ENCODE data around the gene HYAL2. TPM values are rescaled to one million over a fixed set of nuclear protein-coding genes. Genes with fewer than 3 reads are reported as not detected.

HYAL2 gene
- total RNA-seq: 1 to 10 TPM; 4.8 to 5.7 TPM

- CTCF ChIA-PET: interaction anchor here (0.6 to 3.3 kb wide), 5 partner anchors 9 to 571 kb away, joined by 3 to 15 read pairs (median 9); partner anchors contain the start of genes CYB561D2 and NPRL2
- no peaks in the 10 kb centered on the region for H3K9me3 Mint-ChIP-seq
- H3K4me1 Mint-ChIP-seq (ENCODE audit: low read depth): peaks cover 32% of the 10 kb centered on the region
- H3K27me3 Mint-ChIP-seq: no peaks in the 10 kb centered on the region
- H3K36me3 Mint-ChIP-seq: peaks cover 2% of the 10 kb centered on the region
- intact Hi-C loops (cut with micrococcal nuclease): no loop called here
- H3K27ac Mint-ChIP-seq: peak within 1 kb of the TSS; percentile 86
- DNase-seq: no peak
- peak within 1 kb of the TSS; percentile 77 for H3K4me3 Mint-ChIP-seq
- POLR2A ChIA-PET: interaction anchor here (1.0 kb wide), 1 partner anchor 14 kb away, joined by 3 read pairs; no protein-coding TSS in a partner anchor
Measured at GRCh38 chr3:50322386-50323091, at the start of gene HYAL2. Gene HYAL2, minus strand, starts transcription at chr3:50322745. Its CDS starts 2,256 bp downstream, at chr3:50320489.

GRCh38 chr3:50371133-50371685 lies 48.7 kb upstream of the HYAL2 start:
- Mint-ChIP-seq H3K4me1 (ENCODE audit: low read depth) (peaks cover 9% of the 10 kb centered on the region), H3K9me3 (no peaks in the 10 kb centered on the region), H3K27ac (no peak overlapping the region), H3K4me3 (no peak overlapping the region), H3K27me3 (no peaks in the 10 kb centered on the region), H3K36me3 (no peaks in the 10 kb centered on the region)
- DNase-seq: no peak
- intact Hi-C loops (cut with micrococcal nuclease): no loop called here
- ChIA-PET CTCF (interaction anchor here (1.1 to 1.5 kb wide), 2 partner anchors 133 to 171 kb away, joined by 4 to 6 read pairs; partner anchors contain the start of gene CACNA2D2), POLR2A (no interaction called here)

GRCh38 chr3:50370594-50370993 lies 48.0 kb upstream of the HYAL2 start:
- no peak for DNase-seq
- no peak overlapping the region for H3K27ac Mint-ChIP-seq
- no peaks in the 10 kb centered on the region for H3K9me3 Mint-ChIP-seq
- POLR2A ChIA-PET: no interaction called here
- intact Hi-C loops (cut with micrococcal nuclease): no loop called here
- H3K27me3 Mint-ChIP-seq: no peaks in the 10 kb centered on the region
- no peaks in the 10 kb centered on the region for H3K36me3 Mint-ChIP-seq
- H3K4me3 Mint-ChIP-seq: no peak overlapping the region
- CTCF ChIA-PET: interaction anchor here (1.1 to 1.5 kb wide), 2 partner anchors 133 to 172 kb away, joined by 4 to 6 read pairs; partner anchors contain the start of gene CACNA2D2
- peaks cover 15% of the 10 kb centered on the region for H3K4me1 Mint-ChIP-seq (ENCODE audit: low read depth)

- Mint-ChIP-seq H3K4me3 (no peak overlapping the region), H3K36me3 (no peaks in the 10 kb centered on the region), H3K9me3 (no peaks in the 10 kb centered on the region), H3K27ac (no peak overlapping the region), H3K4me1 (ENCODE audit: low read depth) (peaks cover 23% of the 10 kb centered on the region), H3K27me3 (no peaks in the 10 kb centered on the region)
- ChIA-PET POLR2A (no interaction called here), CTCF (interaction anchor here (1.4 kb wide), 1 partner anchor 173 kb away, joined by 5 read pairs; no protein-coding TSS in a partner anchor)
- DNase-seq: no peak
- intact Hi-C loops (cut with micrococcal nuclease): loop anchor here (5.0 kb wide), 1 partner anchor 178 kb away; no protein-coding TSS in a partner anchor
Measured at GRCh38 chr3:50369012-50369670, 46.6 kb upstream of the HYAL2 start.

- no peaks in the 10 kb centered on the region for H3K27me3 Mint-ChIP-seq
- POLR2A ChIA-PET: interaction anchor here (0.8 to 1.7 kb wide), 3 partner anchors 15 to 29 kb away, joined by 3 to 5 read pairs (median 4); partner anchors contain the start of genes CYB561D2 and NPRL2
- intact Hi-C loops (cut with micrococcal nuclease): loop anchor here (1.0 to 5.0 kb wide), 2 partner anchors 16 to 181 kb away; partner anchors contain the start of genes CYB561D2 and NPRL2
Measured at GRCh38 chr3:50365842-50366220, 43.3 kb upstream of the HYAL2 start.

GRCh38 chr3:50365080-50365841 lies 42.7 kb upstream of the HYAL2 start:
- ChIA-PET POLR2A (interaction anchor here (0.8 to 1.7 kb wide), 3 partner anchors 15 to 28 kb away, joined by 3 to 5 read pairs (median 4); partner anchors contain the start of genes CYB561D2 and NPRL2), CTCF (interaction anchor here (1.0 to 2.2 kb wide), 2 partner anchors 171 to 177 kb away, joined by 4 to 11 read pairs; no protein-coding TSS in a partner anchor)
- DNase-seq: peak; percentile 97
- Mint-ChIP-seq H3K36me3 (no peaks in the 10 kb centered on the region), H3K9me3 (no peaks in the 10 kb centered on the region), H3K4me1 (ENCODE audit: low read depth) (peaks cover 20% of the 10 kb centered on the region), H3K27me3 (no peaks in the 10 kb centered on the region), H3K4me3 (peak overlapping the region; percentile 75), H3K27ac (peak overlapping the region; percentile 51)
- intact Hi-C loops (cut with micrococcal nuclease): loop anchor here (1.0 to 5.0 kb wide), 2 partner anchors 15 to 182 kb away; partner anchors contain the start of genes CYB561D2 and NPRL2

More at GRCh38 chr3:50365842-50366220, 43.3 kb upstream of the HYAL2 start:
- CTCF ChIA-PET: interaction anchor here (1.0 to 2.2 kb wide), 2 partner anchors 172 to 177 kb away, joined by 4 to 11 read pairs; no protein-coding TSS in a partner anchor
- Mint-ChIP-seq H3K9me3 (no peaks in the 10 kb centered on the region), H3K36me3 (no peaks in the 10 kb centered on the region), H3K4me1 (ENCODE audit: low read depth) (peaks cover 20% of the 10 kb centered on the region), H3K4me3 (peak overlapping the region; percentile 75), H3K27ac (no peak overlapping the region)
- no peak for DNase-seq

- ChIA-PET POLR2A (interaction anchor here (1.3 to 1.7 kb wide), 2 partner anchors 14 to 17 kb away, joined by 4 to 5 read pairs; partner anchors contain the start of genes CYB561D2 and NPRL2), CTCF (interaction anchor here (2.2 kb wide), 1 partner anchor 178 kb away, joined by 11 read pairs; no protein-coding TSS in a partner anchor)
- intact Hi-C loops (cut with micrococcal nuclease): loop anchor here (1.0 to 5.0 kb wide), 2 partner anchors 14 to 183 kb away; partner anchors contain the start of genes CYB561D2 and NPRL2
- no peaks in the 10 kb centered on the region for H3K36me3 Mint-ChIP-seq
- peak overlapping the region; percentile 75 for H3K4me3 Mint-ChIP-seq
- H3K9me3 Mint-ChIP-seq: no peaks in the 10 kb centered on the region
- H3K4me1 Mint-ChIP-seq (ENCODE audit: low read depth): peaks cover 24% of the 10 kb centered on the region
- no peaks in the 10 kb centered on the region for H3K27me3 Mint-ChIP-seq
- DNase-seq: no peak
- no peak overlapping the region for H3K27ac Mint-ChIP-seq
Measured at GRCh38 chr3:50364573-50365079, 42.1 kb upstream of the HYAL2 start.

GRCh38 chr3:50359760-50360110 lies 37.2 kb upstream of the HYAL2 start:
- peak overlapping the region; percentile 86 for H3K27ac Mint-ChIP-seq
- no peak for DNase-seq
- ChIA-PET POLR2A (interaction anchor here (0.8 to 1.5 kb wide), 2 partner anchors 9 to 22 kb away, joined by 3 to 6 read pairs; partner anchors contain the start of genes CYB561D2 and NPRL2), CTCF (interaction anchor here (0.9 to 4.4 kb wide), 2 partner anchors 12 to 182 kb away, joined by 3 to 34 read pairs; no protein-coding TSS in a partner anchor)
- no peaks in the 10 kb centered on the region for H3K9me3 Mint-ChIP-seq
- H3K4me1 Mint-ChIP-seq (ENCODE audit: low read depth): peaks cover 39% of the 10 kb centered on the region
- H3K4me3 Mint-ChIP-seq: peak overlapping the region; percentile 95
- H3K27me3 Mint-ChIP-seq: no peaks in the 10 kb centered on the region
- H3K36me3 Mint-ChIP-seq: peaks cover 20% of the 10 kb centered on the region
- intact Hi-C loops (cut with micrococcal nuclease): loop anchor here (1.0 to 10.0 kb wide), 7 partner anchors 8 to 1145 kb away; partner anchors contain the start of genes C3orf18, DCAF1, HEMK1 and HYAL3

GRCh38 chr3:50358911-50359759 lies 36.6 kb upstream of the HYAL2 start, which contains the start of gene TMEM115:
Gene TMEM115, minus strand, starts transcription at chr3:50359521. Its CDS starts 458 bp downstream, at chr3:50359063.
- Mint-ChIP-seq H3K27ac (peak within 1 kb of the TSS; percentile 86), H3K27me3 (no peaks in the 10 kb centered on the region), H3K9me3 (no peaks in the 10 kb centered on the region), H3K4me1 (ENCODE audit: low read depth) (peaks cover 39% of the 10 kb centered on the region), H3K4me3 (peak within 1 kb of the TSS; percentile 95), H3K36me3 (peaks cover 23% of the 10 kb centered on the region)
- peak; percentile 97 for DNase-seq
- intact Hi-C loops (cut with micrococcal nuclease): loop anchor here (1.0 to 10.0 kb wide), 7 partner anchors 8 to 1146 kb away; partner anchors contain the start of genes C3orf18, DCAF1, HEMK1 and HYAL3
- POLR2A ChIA-PET: interaction anchor here (0.8 to 1.5 kb wide), 2 partner anchors 8 to 22 kb away, joined by 3 to 6 read pairs; partner anchors contain the start of genes CYB561D2 and NPRL2
- CTCF ChIA-PET: interaction anchor here (0.9 to 4.4 kb wide), 2 partner anchors 11 to 183 kb away, joined by 3 to 34 read pairs; no protein-coding TSS in a partner anchor

Data from activated CD4-positive, alpha-beta memory T cell treated with anti-CD3 and anti-CD28 coated beads for 36 hours (primary cell).